Breast epithelium (tissue), 3 donors: ENCODE data around the gene ST6GAL1.

ENCODE experiments used
- CTCF ChIP-seq, 3 donors: fragments of 450-650 bp; IDR thresholded peaks; one replicate each; pipeline ENCODE4 v1.5.1; 2016 to 2017; ENCODE audit warnings: antibody characterized with exemption in 3 of 3, mild to moderate bottlenecking in 3 of 3, moderate library complexity in 3 of 3
- POLR2A ChIP-seq: fragments of 450-650 bp; IDR thresholded peaks from one replicate; pipeline ENCODE4 v1.6.1; 2016; ENCODE audit warnings: antibody characterized with exemption, mild to moderate bottlenecking, moderate library complexity

- TF ChIP-seq CTCF (IDR thresholded peaks at IDR 0.05) (no peak), POLR2A (no peak)
Observed at GRCh38 chr3:186986406-186986805, 56.1 kb downstream of the ST6GAL1 start.
